HG03103 (cell line): ENCODE measurements around the gene LAIR1.
"Not testable (repeated sequence)": the region's sequence is repeated elsewhere in the genome, so short reads cannot be mapped to it uniquely, and the experiment has no call there.

Source experiments
- ATAC-seq: cut with Tn5 transposase; IDR thresholded peaks from one replicate; pipeline ENCODE4 v1.9.1; 2021; ENCODE audit warnings: low read depth; ENCODE audit not compliant: unreplicated experiment

The LAIR1 gene, protein sequence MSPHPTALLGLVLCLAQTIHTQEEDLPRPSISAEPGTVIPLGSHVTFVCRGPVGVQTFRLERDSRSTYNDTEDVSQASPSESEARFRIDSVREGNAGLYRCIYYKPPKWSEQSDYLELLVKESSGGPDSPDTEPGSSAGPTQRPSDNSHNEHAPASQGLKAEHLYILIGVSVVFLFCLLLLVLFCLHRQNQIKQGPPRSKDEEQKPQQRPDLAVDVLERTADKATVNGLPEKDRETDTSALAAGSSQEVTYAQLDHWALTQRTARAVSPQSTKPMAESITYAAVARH

GRCh38 chr19:54364775-54365257 is at the start of gene LAIR1:
LAIR1 (minus strand) TSS chr19:54364931; CDS start chr19:54364804, 127 bp downstream.
- no peak for ATAC-seq

GRCh38 chr19:54414156-54414555 is 49.4 kb upstream of the LAIR1 start:
- ATAC-seq, result no peak

DNA sequence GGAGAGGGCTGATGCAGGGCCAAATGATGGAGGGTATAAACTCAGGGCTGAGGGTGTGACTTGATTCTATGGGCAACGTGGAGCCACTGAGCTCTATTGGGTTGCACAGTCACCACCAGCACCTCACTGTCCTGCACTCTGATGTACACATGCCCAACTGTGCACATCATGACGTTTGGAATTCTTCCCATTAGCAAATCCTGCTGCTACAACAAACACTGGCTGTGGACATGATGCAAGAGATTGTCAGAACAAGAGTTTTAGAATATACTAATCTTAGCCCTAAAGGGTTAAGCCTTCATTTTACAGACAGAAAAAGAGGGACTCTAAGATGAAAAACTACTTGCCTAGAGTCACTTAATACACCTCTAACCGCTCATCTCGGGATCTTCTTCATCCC is 48.1 kb upstream of the LAIR1 start:
- ATAC-seq, result no peak

DNA sequence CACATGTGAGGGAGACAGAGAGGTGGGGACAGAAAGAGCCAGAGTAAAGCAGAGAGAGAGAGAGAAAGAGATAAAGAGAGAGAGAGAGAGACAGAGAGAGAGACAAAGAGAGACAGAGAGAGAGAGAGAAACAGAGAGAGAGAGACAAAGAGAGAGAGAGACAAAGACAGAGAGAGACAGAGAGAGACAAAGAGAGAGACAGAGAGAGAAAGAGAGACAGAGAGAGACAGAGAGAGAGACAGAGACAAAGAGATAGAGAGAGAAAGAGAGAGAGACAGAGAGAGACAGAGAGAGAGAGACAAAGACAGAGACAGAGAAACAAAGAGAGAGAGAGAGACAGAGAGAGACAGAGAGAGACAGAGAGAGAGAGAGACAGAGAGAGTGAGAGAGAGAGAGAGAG is 46.3 kb upstream of the LAIR1 start:
- no peak for ATAC-seq

DNA sequence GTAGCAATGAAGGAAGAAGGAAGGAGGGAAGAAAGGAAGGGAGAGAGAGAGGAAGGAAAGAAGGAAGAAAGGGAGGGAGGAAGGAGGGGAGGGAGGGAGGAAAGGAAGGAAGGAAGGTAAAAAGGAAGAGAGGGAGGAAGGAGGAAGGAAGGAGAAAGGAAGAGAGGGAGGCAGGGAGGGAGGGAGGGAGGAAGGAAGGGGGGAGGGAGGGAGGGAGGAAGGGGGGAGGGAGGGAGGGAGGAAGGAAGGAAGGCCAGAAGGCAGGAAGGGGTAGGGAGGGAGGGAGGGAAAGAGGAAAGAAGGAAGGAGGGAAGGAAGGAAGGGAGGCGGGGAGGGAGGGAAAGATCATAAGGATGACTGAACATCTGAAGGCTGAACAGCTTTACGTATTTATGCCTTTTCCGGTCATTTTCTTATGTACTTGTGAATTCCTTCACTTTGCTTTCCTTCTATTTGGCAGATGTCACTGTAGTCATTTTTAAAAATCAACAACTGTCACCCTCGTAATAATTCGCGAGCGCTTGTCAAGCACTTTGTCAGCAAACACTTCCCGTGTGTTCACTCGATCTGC is 43.8 kb upstream of the LAIR1 start:
- no peak for ATAC-seq

DNA sequence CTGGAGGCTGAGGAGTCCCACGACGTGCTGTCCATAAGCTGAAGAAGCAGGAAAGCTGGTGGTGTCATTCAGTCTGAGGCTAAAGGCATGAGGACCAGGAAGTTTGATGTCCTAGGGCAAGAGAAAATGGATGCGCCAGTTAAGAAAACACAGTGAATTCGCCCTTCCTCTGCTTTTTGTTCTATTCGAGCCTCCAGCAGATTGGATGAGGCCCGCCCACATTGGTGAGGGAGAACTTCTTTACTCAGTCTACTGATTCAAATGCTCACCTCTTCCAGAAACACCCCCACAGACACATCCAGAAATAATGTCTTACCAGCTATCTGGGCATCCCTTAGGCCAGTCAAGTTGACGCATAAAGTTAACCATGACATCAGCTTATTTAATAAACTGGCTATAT is 43.0 kb upstream of the LAIR1 start:
- no peak for ATAC-seq

GRCh38 chr19:54405628-54406027 is 40.9 kb upstream of the LAIR1 start:
- ATAC-seq, result no peak

- no peak for ATAC-seq
These were observed 38.3 kb upstream of the LAIR1 start for GRCh38 chr19:54403054-54403453.

DNA sequence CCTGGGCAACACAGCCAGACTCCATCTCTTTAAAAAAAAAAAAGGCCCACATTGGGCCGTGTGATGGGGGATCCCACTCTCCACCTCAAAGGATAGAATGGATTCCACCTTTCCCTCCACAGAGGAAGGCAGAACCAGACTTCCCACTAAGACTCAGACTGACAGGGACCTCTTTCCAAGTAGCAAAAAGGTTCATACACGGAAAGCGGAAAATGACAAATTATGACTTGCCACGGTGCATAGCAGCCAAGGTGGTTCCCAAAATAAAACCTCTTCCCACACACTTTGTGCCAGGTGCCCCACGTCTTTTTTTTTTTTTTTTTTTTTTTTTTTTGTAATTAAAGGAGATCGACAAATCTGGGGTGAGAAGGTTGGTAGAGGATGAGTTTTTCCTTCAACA is 36.2 kb upstream of the LAIR1 start:
- ATAC-seq, result no peak

DNA sequence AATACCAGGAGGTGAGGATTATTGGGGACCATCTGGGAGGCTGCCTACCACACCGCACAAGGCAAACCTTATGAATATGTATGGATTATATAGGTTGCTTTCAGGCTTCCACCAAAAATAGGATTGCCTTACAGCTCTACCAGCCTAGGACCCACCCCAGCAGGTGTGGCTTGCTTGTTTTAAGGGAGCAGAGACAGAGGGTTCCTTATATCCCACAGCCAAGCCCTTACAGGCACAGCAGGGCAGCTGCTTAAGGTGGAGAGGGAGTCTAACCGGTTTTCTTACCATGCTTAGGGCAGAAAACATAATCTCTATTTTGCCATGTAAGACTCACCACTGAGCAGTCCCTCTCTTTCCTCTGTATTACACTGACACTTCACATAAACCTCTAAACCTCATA is 34.5 kb upstream of the LAIR1 start:
- no peak for ATAC-seq

GRCh38 chr19:54395685-54396084 is 31.0 kb upstream of the LAIR1 start:
- no peak for ATAC-seq

DNA sequence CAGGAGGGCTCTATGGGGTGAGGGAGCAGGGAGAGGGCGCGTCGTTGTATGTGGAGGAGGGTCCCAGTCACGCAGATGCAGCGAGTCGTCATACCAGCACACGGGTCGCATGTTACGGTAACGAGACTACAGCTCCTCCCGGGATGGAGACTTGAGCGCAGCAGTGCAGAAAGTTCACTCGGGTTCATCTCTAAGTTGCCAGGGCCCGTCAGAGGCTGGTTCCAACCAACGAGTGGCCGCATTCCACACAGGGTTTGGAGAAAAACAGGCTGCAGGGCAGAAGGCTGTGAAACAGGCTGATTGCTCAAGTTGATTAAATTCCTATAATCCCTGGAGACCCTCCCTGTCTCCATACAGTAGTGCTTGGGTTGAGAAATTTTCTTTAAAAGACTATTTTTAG is 28.6 kb upstream of the LAIR1 start:
- ATAC-seq, result no peak

GRCh38 chr19:54392105-54392504 is 27.4 kb upstream of the LAIR1 start:
- no peak for ATAC-seq

DNA sequence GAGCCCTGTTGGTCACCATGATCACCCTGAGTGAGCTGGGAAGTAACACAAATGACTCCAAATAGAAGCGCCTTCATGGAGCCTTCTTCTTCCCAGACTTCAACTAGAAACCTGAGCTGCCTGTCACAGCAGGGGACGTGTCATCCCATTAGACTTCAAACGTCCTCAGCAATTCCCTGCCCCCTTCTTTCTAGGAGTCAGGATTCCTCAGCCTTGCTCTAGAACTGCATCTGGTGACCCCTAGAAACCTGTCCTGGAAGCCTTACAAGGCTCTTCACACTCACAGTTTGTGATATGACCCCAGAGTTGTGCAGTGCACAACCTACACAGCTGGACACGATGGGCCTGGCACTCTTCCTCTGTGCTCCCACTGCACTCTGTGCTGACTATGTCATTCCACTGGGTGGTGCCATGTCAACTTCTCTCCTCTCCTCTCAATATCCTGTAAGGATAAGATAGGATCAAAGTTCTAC is 26.9 kb upstream of the LAIR1 start:
- no peak for ATAC-seq

DNA sequence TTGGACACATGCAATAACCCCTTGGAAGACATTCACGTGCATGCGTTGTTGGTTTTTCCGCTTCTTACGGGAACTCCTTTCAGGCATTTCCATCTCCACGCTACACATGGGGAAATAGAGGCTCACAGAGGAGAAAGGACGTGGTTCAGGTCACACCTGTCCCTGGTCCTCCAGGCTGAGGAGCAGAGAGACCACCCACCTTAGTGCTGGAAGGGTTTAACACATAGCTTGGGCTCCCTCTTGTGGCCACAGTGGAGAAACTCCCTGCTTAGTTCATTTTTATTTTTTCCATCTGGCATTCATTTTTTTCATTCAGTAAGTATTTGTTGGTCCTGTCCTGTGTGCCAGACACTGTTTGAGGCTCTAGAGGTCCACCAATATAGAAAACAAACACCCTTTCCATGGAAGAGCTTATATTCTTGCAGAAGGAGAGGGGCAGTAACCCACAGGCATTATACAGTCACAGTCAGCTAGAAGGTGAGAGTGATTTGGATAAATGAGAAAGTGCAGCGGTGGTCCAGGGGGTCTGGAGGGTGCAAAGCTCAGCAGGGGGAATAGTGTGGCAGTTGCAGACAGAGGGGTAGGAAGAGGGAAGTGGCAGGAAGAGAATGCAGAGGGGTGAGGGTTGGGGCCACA is 26.3 kb upstream of the LAIR1 start:
- ATAC-seq, result no peak

- ATAC-seq, result no peak
These were observed 24.8 kb upstream of the LAIR1 start for GRCh38 chr19:54389553-54389952.

DNA sequence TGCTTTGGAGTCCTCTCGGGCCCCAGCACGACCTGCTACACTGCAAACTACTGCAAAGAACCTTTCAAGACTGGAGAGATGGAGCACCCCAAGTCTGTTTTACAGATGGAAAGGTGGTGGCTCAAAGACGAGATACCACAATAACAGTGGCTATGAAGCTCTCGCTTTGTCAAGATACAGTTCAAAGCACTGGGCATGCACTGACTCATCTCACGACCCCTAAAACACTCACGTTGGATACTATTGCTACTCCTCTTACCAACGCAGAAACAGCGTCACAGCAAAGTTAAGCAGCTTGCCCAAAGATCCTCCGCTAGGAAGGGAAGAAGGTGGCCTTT is 24.0 kb upstream of the LAIR1 start:
- no peak for ATAC-seq

GRCh38 chr19:54387991-54388801 is 23.5 kb upstream of the LAIR1 start:
- no peak for ATAC-seq

- no peak for ATAC-seq
These were observed 18.6 kb upstream of the LAIR1 start for GRCh38 chr19:54383330-54383729.

DNA sequence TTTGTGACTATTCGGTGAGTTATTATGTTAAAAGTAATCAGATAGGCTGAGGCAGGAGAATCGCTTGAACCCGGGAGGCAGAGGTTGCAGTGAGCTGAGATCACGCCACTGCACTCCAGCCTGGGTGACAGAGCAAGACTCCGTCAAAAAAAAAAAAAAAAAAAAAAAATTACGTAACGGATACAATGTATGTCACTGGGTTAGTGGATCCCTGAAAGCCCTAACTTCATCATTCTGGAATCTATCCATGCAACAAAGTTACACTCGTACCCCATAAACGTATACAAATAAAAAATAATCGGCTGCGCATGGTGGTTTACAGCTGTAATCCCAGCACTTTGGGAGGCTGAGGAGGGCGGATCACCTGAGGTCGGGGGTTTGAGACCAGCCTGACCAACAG is 17.3 kb upstream of the LAIR1 start:
- not testable (repeated sequence) for ATAC-seq

DNA sequence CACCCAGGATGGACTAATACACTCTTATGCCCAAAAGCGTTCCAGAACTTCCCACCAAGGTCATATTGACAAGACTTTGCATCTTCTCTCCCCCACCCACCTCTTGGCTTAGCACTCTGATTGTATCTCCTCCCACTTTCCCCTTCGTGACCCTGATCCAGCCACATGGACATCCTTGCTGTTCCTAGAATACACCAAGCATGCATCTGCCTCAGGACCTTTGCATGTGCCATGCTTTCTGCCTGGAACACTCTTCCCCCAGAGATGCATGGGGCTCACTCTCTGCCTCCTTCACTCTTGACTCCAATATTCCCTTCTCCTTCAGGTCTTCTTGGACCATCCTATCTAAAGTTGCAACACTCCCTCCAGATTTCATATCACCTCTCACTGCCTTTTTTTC is 16.2 kb upstream of the LAIR1 start:
- ATAC-seq, result no peak
